ENCODE data around the gene ELL2.
"Not testable (repeated sequence)": the region's sequence is repeated elsewhere in the genome, so short reads cannot be mapped to it uniquely, and the experiment has no call there.

Gene ELL2

DNA sequence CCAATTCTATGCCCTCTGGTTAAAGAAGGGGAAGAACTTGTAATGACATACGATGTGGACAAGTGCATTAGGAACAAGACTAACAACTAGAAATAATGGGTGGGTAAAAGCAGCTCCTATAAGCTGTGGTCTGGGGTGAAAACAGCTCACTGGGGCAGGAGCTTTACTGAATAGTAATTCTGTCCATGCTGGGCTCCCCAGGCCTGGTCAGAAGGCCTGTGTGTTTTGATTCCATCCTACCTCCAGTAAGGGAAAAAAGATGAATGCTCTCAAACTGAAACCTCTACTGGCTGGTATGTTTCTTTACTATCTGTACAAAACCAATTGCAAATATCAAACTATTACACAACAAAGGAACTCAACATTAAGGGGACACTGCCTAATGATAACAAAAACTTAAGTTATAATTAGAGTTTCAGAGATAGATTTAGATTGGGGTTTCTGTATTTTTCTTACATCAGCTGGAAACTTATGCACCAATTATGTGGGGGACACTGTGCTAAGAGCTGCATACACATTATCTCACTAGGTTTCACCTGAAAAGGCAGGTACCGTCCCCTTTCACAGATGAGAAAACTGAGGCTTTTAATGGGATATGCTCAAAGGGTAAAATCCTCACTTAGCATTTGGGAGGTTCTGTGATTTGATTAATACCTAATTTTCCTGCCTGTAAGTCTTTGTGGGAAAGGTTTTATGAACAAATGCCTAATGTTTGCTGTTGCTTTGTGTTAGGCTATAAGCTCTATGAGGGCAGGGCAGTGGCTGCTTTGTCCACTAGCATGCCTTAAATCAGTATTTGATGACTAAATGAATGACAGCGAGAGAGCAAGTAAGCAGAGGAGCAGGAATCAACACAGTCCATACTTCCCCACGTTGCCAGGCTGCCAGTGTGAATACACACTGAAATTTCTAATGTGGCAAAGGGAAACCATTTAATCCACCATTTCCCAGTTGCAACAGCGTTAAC is 53.6 kb downstream of the ELL2 start:
- no peak for DNase-seq (ENCODE audit: low read depth)

- DNase-seq (ENCODE audit: low read depth) = no peak
Observed at GRCh38 chr5:95907067-95907705, 54.5 kb downstream of the ELL2 start.

DNA sequence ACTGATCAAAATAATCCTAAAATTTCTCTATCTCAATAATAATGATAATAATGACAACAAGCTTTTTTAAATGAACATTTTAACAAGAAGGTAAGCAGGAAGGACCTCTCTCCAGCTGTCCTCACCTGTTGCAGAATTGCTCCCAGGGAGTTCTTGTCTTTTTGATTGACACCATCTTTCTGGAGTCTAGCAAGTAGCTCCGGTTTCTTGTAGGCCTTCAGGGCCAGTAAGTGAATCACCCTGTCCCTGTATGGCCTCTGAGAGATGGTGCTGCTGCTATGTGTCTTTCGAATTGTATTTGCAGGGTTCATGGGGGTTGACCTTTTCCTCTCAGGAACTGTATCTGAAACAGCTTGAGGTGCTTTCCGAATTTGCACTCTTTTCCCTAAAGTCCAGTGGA is 55.3 kb downstream of the ELL2 start:
- not testable (repeated sequence) for DNase-seq (ENCODE audit: low read depth)

GRCh38 chr5:95904827-95905226 is 56.8 kb downstream of the ELL2 start:
- no peak for DNase-seq (ENCODE audit: low read depth)

GRCh38 chr5:95903838-95904237 is 57.8 kb downstream of the ELL2 start:
- DNase-seq (ENCODE audit: low read depth) = no peak

- DNase-seq (ENCODE audit: low read depth) = no peak
Observed at GRCh38 chr5:95901676-95902627, 59.7 kb downstream of the ELL2 start.

DNA sequence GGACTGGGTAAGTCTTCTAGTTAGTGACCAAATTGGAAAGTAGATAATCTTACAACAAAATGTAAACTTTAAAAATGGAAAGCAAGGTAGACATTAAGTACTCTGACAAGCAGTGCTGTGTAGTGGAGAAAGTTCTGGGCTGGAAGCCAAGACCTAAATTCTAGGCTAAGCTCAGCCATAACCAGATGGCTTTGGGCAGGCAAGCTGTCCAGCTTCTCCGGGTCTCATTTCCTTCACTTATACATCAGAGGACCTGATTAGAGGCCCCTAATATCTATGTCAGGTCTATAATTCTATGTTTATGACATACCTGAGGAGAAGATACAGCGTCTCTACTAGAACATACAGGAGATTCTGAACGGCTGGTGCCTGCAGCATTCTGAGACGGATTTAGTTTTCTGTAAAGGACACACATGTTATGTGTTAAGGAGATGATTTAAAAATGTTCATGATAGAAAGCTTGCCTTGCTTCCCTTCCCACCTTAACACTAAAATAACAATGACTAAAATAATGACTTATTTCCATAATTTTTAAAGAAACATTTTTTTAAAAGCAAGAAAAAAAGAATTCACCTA is 61.2 kb downstream of the ELL2 start:
- DNase-seq (ENCODE audit: low read depth) = no peak

GRCh38 chr5:95899829-95900228 is 61.8 kb downstream of the ELL2 start:
- DNase-seq (ENCODE audit: low read depth) = no peak

DNA sequence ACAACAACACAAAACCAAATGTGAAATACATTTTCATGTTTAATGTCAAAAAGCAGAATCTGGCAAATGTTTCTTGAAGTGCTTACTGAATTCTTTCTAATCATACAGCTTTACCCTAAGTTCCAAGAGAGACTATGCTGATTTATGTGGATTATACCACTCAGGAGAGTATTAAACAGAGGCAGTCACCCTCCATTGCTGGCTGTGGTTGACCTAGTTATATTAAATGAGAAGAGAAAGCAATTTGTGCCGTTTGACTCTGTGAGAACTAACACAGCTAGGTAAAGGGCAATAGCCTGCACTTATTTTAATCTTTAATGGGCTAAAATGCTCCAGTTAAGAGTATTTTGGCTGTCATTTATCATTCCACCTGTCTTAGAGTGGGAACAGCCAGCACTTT is 62.6 kb downstream of the ELL2 start:
- no peak for DNase-seq (ENCODE audit: low read depth)

DNA sequence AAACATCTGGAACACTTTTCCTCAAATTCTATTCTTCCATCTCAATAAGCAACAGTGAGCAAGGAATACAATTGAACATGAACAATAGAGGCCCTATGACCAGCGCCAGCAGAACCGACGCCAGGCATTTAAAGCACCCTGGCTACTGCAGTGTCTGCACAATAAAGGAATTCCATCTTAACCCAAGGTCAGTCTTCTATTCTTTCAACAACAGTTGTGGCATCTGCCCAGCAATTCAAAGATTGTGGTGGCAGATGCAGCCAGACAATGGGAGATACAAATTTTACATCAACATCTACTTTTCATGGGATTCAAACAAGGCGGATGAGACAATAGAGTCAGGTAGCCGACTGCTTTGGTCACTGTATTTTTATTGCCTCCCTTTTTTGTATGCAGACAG is 65.9 kb downstream of the ELL2 start:
- DNase-seq (ENCODE audit: low read depth) = no peak

DNA sequence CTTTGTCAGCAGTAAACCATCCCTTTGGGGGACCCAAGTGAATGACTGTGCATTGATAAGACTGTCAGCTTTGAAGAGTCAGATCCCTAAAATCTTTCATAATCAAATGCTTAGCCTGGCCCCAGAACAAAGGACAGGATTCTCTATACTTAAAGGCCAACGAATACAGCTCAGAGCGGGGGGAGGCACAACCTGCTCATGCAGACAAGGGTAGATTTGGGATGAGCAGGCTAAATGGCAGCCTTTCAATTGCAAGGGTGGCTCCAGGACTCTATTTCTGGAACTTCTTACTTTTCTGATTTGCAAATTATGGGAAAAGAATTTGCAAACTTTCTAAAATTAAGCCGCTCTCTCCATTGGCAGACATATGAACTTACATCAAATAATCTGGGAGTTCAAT is 66.4 kb downstream of the ELL2 start:
- DNase-seq (ENCODE audit: low read depth) = no peak

DNA sequence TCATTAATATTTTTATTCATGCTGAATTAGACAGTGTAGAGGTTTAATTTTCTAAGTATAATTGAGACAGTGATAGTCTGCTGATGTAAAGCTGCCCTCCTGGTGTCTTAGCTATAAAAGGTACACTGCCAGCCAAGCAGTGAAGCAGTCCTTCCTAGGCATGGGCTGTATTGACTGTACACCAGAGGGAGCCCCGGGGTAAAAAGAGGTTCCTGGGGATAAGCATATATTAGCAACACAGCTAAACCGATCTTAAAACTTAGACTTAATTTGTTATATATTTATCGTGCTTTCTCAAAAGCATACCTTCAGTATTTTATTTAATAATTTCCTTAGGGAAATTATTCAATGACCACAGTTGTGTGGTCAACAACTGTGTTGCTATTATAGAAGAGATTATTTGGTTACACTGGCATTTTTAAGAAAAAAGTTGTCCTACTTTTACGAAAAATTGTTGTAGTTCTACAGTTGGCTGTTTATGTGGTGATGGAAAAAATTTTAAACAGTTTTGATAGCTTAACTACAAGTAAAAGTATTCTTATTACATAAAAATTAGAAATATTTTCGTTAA is 68.8 kb downstream of the ELL2 start:
- DNase-seq (ENCODE audit: low read depth) = no peak

DNA sequence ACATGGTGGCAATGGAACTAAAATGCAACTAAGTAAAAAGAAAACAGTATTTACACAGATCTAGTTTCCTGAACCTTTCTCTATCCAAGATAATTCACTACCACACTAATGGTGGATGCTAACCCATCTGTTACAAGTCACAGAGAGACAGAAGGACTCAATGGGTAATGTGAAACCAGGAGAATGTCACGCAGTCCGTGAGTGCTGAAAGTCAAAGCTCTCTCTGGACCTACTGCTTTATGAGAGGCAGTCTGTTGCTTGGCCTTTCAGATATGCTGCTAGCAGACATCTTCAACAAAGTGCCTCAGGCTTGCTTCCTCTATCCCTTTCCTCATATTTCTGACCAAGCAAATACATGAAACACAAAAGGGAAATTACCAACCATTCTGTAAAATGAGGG is 70.2 kb downstream of the ELL2 start:
- no peak for DNase-seq (ENCODE audit: low read depth)

- no peak for DNase-seq (ENCODE audit: low read depth)
Observed at GRCh38 chr5:95889076-95889475, 72.6 kb downstream of the ELL2 start.

DNA sequence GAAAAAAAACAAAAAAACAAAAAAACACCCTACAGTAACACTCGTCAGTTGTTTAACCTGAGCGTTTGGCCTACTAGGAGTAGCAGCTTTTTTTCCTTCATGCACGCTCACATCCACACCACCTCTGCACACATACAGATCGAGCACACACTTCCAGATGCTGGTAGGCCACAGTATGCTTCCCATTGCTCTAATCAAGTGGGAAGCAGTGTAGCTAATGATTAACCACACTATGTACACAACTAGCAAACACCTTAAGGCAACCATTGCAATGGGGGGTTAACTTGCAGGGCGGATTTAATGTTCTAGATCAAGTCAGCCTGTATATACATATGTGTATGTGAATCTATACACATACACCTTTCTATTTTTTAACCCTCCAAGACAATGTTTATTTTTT is 73.7 kb downstream of the ELL2 start:
- DNase-seq (ENCODE audit: low read depth) = no peak

- no peak for DNase-seq (ENCODE audit: low read depth)
Observed at GRCh38 chr5:95886340-95887044, 75.2 kb downstream of the ELL2 start.

DNA sequence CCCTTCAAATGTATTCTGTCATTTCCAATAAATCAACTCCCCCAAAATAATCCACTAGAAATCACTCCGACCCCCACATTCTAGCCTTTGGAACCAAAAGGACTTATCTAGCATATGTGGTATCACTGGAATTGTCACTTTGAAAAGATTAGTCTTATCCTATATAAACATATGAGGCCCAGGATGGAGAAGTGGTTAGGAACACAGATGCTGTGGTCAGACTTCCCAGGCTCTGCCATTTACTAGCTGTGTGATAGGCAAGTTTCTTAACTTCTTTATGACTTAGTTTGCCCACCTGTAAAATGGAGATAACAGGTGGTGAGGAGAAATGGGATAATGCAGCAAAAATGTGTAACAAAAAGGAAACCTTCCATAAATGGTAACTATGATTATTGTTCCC is 77.1 kb downstream of the ELL2 start:
- DNase-seq (ENCODE audit: low read depth) = no peak

DNA sequence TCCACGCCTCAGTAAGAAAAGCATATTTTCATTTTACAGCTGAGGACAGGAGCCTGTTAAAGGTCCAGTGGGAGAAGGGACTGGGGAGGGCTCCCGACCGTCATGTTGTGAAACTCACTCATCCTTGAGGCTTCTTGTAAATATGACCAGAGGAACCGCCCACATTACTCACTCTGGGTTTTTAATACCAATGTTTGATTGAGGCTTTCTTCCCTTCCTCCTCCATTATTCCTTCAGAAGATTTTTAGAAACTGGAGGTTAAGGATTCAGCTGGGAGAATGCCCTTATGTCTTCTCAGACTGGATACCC is 77.7 kb downstream of the ELL2 start:
- no peak for DNase-seq (ENCODE audit: low read depth)

GRCh38 chr5:95883185-95884016 is 78.2 kb downstream of the ELL2 start:
- DNase-seq (ENCODE audit: low read depth) = no peak

- DNase-seq (ENCODE audit: low read depth) = no peak
Observed at GRCh38 chr5:95881833-95882232, 79.8 kb downstream of the ELL2 start.

All from activated T-cell treated with anti-CD3 and anti-CD28 coated beads for 48 hours (primary cell).